WTC11 (cell line): ENCODE results near the gene PYCARD. TPM values are rescaled to one million over a fixed set of nuclear protein-coding genes. Genes with fewer than 3 reads are reported as not detected.

Experiments used
- ATAC-seq: fragments of 200-7000 bp; cut with Tn5 transposase; 2 replicates; pipeline ENCODE4 v1.10.0; 2021; ENCODE audit warnings: mild to moderate bottlenecking, moderate library complexity
- CTCF ChIA-PET: fragments of 300-600 bp; sonication (Branson Sonifier 250); formaldehyde crosslinking; loops from one replicate; lab custom pipeline; 2021; ENCODE audit warnings: antibody characterized with exemption; lab: Charles Lee
- POLR2A ChIA-PET: fragments of 350-600 bp; sonication (Branson Sonifier 250); formaldehyde crosslinking; loops from one replicate; lab custom pipeline; 2021; ENCODE audit warnings: antibody characterized with exemption; lab: Charles Lee
- DNase-seq: peaks from one replicate; pipeline ENCODE4 v3.0.0; 2021; ENCODE audit warnings: low spot score
- H3K27ac Mint-ChIP-seq: 2 replicates; pipeline ENCODE4 v1.8.0; 2021; ENCODE audit warnings: mixed read lengths
- H3K27me3 Mint-ChIP-seq: 2 replicates; pipeline ENCODE4 v1.8.0; 2021; ENCODE audit warnings: low read depth, mild to moderate bottlenecking, moderate library complexity, mixed read lengths
- H3K36me3 Mint-ChIP-seq: 2 replicates; pipeline ENCODE4 v1.8.0; 2021; ENCODE audit warnings: mixed read lengths
- H3K4me1 Mint-ChIP-seq: 2 replicates; pipeline ENCODE4 v1.8.0; 2022; ENCODE audit warnings: mixed read lengths
- H3K4me3 Mint-ChIP-seq: 2 replicates; pipeline ENCODE4 v1.8.0; 2021; ENCODE audit warnings: mild to moderate bottlenecking, moderate library complexity, mixed read lengths
- H3K9me3 Mint-ChIP-seq: 2 replicates; pipeline ENCODE4 v1.8.0; 2021; ENCODE audit warnings: mixed read lengths
- ARID4B ChIP-seq: sonication (generic); formaldehyde crosslinking; IDR thresholded peaks from 2 replicates; pipeline ENCODE4 v1.8.0; 2023; ENCODE audit warnings: missing genetic modification reagents, mild to moderate bottlenecking, borderline replicate concordance
- CREM ChIP-seq: sonication (generic); formaldehyde crosslinking; IDR thresholded peaks from 2 replicates; pipeline ENCODE4 v1.8.1; 2022; ENCODE audit warnings: mild to moderate bottlenecking, missing genetic modification reagents, moderate library complexity
- E2F4 ChIP-seq: sonication (generic); formaldehyde crosslinking; IDR thresholded peaks from 2 replicates; pipeline ENCODE4 v1.8.1; 2022; ENCODE audit warnings: low read depth, mild to moderate bottlenecking, moderate library complexity, missing genetic modification reagents, borderline replicate concordance
- ETV6 ChIP-seq: sonication (generic); formaldehyde crosslinking; IDR thresholded peaks from 2 replicates; pipeline ENCODE4 v1.8.1; 2022; ENCODE audit warnings: mild to moderate bottlenecking, missing genetic modification reagents
- FOXK1 ChIP-seq: sonication (generic); formaldehyde crosslinking; IDR thresholded peaks from 2 replicates; pipeline ENCODE4 v1.8.0; 2022; ENCODE audit warnings: mild to moderate bottlenecking, moderate library complexity, missing genetic modification reagents
- NFATC4 ChIP-seq: fragments of 250-450 bp; sonication (Bioruptor Pico); IDR thresholded peaks from 2 replicates; pipeline ENCODE4 v1.9.0; 2021; ENCODE audit warnings: mild to moderate bottlenecking
- USF2 ChIP-seq: sonication (generic); formaldehyde crosslinking; IDR thresholded peaks from 2 replicates; pipeline ENCODE4 v1.8.1; 2023; ENCODE audit warnings: mild to moderate bottlenecking, missing genetic modification reagents, moderate library complexity
- ZNF121 ChIP-seq: sonication (generic); formaldehyde crosslinking; IDR thresholded peaks from 2 replicates; pipeline ENCODE4 v1.8.0; 2023; ENCODE audit warnings: missing genetic modification reagents
- ZNF232 ChIP-seq: sonication (generic); formaldehyde crosslinking; IDR thresholded peaks from 2 replicates; pipeline ENCODE4 v1.8.0; 2022; ENCODE audit warnings: mild to moderate bottlenecking, missing genetic modification reagents
- ZNF416 ChIP-seq: fragments of 250-450 bp; sonication (Bioruptor Pico); IDR thresholded peaks from 2 replicates; pipeline ENCODE4 v1.9.0; 2021; ENCODE audit warnings: mild to moderate bottlenecking, inconsistent platforms
- ZNF532 ChIP-seq: fragments of 250-450 bp; sonication (Bioruptor Pico); IDR thresholded peaks from 2 replicates; pipeline ENCODE4 v1.9.0; 2021; ENCODE audit warnings: mild to moderate bottlenecking, borderline replicate concordance
- ZNF671 ChIP-seq: fragments of 250-450 bp; sonication (Bioruptor Pico); IDR thresholded peaks from 2 replicates; pipeline ENCODE4 v1.8.0; 2021; ENCODE audit warnings: mild to moderate bottlenecking
- total RNA-seq: library from RNA; stranded (reverse); gene quantifications from 3 replicates; pipeline ENCODE4 v1.2.3, GENCODE V29; 2021

Gene PYCARD
- total RNA-seq, 1 experiment from 2014 or later, result 35.2 TPM

- TF ChIP-seq ARID4B (CRISPR knock-in tag) (no peak), E2F4 (CRISPR knock-in tag) (no peak), ZNF532 (CRISPR knock-in tag) (no peak), ZNF671 (no peak), CREM (CRISPR knock-in tag) (no peak), ZNF121 (no peak), FOXK1 (CRISPR knock-in tag) (no peak), ZNF416 (CRISPR knock-in tag) (no peak), ZNF232 (CRISPR knock-in tag) (no peak), ETV6 (no peak), USF2 (CRISPR knock-in tag) (no peak)
These were observed 17.7 kb downstream of the PYCARD start (continued) for GRCh38 chr16:31184888-31185287.

GRCh38 chr16:31183432-31184428, 18.8 kb downstream of the PYCARD start:
- POLR2A ChIA-PET, result interaction anchor here (0.7 to 2.4 kb wide), 6 partner anchors 9 to 277 kb away, joined by 3 to 8 read pairs (median 5); partner anchors contain the start of gene PYCARD
- Mint-ChIP-seq H3K9me3 (no peaks in the 10 kb centered on the region), H3K27ac (peak overlapping the region; percentile 93)
- TF ChIP-seq ARID4B (CRISPR knock-in tag) (no peak), NFATC4 (CRISPR knock-in tag) (peak; percentile 51; the same call in 1 of the 2 replicates)
- TF ChIP-seq, all 79 proteins: peak for 1
- Mint-ChIP-seq H3K36me3 (peaks cover 78% of the 10 kb centered on the region), H3K27me3 (no peaks in the 10 kb centered on the region), H3K4me3 (peak overlapping the region; percentile 43), H3K4me1 (peaks cover 42% of the 10 kb centered on the region)
- ATAC-seq, result no peak
- CTCF ChIA-PET, result interaction anchor here (0.6 to 1.1 kb wide), 3 partner anchors 32 to 259 kb away, joined by 3 to 5 read pairs (median 4); partner anchors contain the start of gene ZNF843
- no peak for DNase-seq
